ENCODE measurements around the gene BRMS1. TPM values are rescaled to one million over a fixed set of nuclear protein-coding genes. Genes with fewer than 3 reads are reported as not detected.
A peak's percentile ranks its signal among the peaks of the same experiment; 100 is the strongest.

The BRMS1 gene
- total RNA-seq, 1 donor from 2014 or later: 17.6 TPM

- DNase-seq: no peak
Observed at GRCh38 chr11:66302656-66303055, 42.2 kb downstream of the BRMS1 start.

GRCh38 chr11:66299186-66299585 lies 45.7 kb downstream of the BRMS1 start:
- DNase-seq: no peak

DNA sequence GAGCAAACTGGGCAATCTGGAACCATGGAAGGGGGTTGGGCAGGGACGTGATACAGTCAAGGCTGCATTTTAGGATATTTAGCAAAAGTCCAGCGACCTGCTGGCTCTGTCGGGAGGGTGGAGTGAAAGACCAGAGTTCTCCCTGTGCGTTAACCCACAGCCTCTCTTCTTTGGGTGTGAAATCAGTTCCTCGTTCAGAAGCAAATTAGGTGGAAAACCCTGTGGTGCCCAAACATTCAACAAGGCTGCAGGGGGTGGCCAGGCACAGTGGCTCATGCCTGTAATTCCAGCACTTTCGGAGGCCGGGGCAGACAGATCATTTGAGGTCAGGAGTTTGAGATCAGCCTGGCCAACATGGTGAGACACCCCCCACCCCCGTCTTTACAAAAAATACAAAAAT lies 47.3 kb downstream of the BRMS1 start:
- DNase-seq: no peak

DNA sequence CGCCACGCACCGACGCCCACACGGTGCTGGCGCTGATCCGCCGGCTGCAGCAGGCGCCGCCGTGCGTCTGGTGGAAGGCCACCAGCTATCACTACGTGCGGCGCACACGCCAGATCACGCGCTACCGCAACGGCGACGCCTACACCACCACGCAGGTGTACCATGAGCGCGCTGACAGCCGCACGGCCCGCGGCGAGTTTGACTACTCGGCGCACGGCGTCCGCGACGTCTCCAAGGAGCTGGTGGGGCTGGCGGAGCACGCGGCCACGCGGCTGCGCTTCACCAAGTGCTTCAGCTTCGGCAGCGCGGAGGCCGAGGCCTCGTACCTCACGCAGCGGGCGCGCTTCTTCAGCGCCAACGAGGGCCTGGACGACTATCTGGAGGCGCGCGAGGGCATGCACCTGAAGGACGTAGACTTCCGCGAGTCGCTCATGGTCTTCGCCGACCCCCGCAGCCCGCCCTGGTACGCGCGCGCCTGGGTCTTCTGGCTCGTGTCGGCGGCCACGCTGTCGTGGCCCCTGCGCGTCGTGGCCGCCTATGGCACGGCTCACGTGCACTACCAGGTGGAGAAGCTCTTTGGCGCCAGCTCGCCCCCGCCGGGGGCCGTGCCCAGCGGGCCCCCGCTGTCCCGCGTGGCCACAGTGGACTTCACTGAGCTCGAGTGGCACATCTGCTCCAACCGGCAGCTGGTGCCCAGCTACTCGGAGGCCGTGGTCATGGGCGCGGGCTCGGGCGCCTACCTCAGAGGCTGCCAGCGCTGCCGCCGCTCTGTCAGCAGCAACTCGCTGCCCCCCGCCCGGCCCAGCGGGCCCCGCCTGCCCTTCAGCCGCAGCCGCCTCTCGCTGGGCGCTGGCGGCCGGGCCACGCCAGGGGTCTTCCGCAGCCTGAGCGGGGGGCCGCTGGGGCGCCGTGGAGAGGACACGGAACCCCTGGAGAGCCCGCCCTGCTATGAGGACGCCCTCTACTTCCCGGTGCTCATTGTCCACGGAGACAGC lies 50.0 kb downstream of the BRMS1 start:
- DNase-seq: no peak

- DNase-seq: no peak
Observed at GRCh38 chr11:66293777-66294625, 50.9 kb downstream of the BRMS1 start.

GRCh38 chr11:66293352-66293751 lies 51.6 kb downstream of the BRMS1 start:
- DNase-seq: no peak

- DNase-seq: no peak
Observed at GRCh38 chr11:66292543-66293332, 52.2 kb downstream of the BRMS1 start.

GRCh38 chr11:66291706-66292542 lies 53.0 kb downstream of the BRMS1 start, which contains the start of gene TMEM151A:
TSS of gene TMEM151A (plus strand) at chr11:66291894. CDS start at chr11:66292014, 120 bp downstream.
- no peak for DNase-seq

GRCh38 chr11:66291303-66291705 lies 53.6 kb downstream of the BRMS1 start:
- no peak for DNase-seq

GRCh38 chr11:66290330-66290621 lies 54.6 kb downstream of the BRMS1 start:
- no peak for DNase-seq

- no peak for DNase-seq
Observed at GRCh38 chr11:66289548-66290329, 55.2 kb downstream of the BRMS1 start.

DNA sequence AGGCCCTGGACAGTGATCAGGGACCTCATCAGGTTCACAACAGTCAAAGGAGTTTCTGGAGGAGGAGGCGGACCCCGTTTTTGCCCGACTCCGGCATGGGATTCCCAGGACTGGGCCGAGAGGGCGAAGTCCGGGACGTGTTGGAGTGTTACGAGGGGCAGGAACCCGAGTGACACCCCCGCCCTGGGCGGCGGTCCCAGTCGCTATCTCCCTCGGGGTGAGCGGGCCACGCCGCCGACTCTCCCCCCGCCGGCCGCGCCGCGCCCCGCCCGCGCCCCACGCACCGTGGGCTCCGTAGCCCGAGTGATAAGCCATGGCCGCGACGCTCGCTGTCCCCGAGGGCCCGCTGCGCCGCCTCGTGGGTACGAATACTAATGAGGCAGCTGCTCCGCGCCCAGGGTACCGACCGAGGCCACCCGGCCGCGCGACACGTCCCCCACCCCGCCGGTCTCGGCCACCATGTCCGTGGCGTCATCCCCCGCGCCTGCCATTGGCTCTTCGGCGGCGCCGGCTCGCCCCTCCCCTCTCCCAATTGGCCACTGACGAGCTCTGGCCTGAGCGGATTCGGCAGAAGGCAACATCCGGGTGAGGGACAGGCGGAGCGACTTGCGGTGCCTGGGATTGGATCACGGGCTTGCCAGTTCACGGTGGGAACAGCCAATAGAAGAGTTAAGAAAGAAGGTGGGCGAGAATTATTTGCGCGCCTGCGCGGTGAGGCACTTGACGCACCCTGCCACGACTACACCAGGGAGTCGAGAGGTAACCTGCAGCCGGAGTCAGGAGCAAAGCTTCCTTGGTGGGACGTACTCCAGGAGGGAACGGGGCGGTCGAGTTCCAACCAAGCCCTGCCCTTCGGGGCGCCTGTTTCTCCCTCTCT lies 56.0 kb downstream of the BRMS1 start, which contains the start of gene YIF1A:
Gene YIF1A (minus strand): TSS at position 473 of the 877 bp plus-strand sequence. CDS start 158 bp downstream, at position 315.
- DNase-seq: peak; percentile 99

DNA sequence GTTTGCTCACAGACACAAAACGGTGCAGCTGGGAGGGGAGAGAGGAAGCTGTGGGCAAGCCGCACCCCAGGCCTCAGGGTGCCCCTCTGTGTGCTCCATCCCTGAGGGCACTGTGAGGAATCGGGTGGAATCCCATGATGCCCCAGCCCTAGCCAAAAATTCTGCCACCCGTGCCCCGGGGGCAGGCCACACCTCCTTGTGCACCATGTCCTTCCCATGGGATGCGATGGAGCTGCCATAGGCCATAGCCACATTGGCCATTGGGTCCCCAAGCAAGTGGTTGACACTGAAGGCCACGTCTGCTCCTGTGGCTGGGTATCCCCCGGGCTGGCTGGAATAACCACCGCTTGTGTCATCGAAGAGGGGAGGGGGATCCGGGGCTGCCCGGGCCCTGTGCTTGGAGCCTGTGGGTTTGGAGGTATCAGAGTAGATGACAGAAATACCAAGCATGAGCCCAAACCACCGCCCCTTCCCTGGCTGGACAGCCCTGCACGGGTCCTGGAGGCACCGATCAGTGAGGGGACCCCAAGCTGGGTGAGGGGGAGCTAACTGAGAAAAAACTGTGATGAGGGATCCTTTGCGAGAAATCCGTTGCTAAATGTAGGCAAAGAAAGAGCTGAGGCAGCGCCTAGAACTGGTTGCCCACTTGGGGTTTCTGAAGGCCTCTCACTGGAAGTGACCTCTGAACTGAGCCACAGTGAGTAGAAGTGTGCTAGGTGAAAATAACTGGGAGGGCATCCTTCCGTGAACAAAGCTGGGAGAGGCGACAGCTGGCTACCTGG lies 56.8 kb downstream of the BRMS1 start:
- no peak for DNase-seq

Small RNA genes lying within 50 kb of the gene (small RNA-seq; reads per million reads assigned to genes)
- not detected for gene RF00017
- gene RNU1-84P: 0.23 reads per million

Other genes starting within 250 kb of the BRMS1 start
- 31.5 TPM for gene KLC2, start 87.4 kb downstream of the BRMS1 start, total RNA-seq
- gene RAB1B, start 76.5 kb downstream of the BRMS1 start, total RNA-seq: 28.9 TPM
- gene CNIH2, start 66.9 kb downstream of the BRMS1 start, total RNA-seq: 33.1 TPM
- gene YIF1A, start 56.0 kb downstream of the BRMS1 start, total RNA-seq: 32.4 TPM
- gene TMEM151A, start 53.2 kb downstream of the BRMS1 start, total RNA-seq: 6.4 TPM
- gene CD248, start 28.1 kb downstream of the BRMS1 start, total RNA-seq: 1.1 TPM
- 0.47 TPM for gene RIN1, start 8.7 kb downstream of the BRMS1 start, total RNA-seq
- 63.2 TPM for gene B4GAT1, start 2.5 kb upstream of the BRMS1 start, total RNA-seq
- gene SLC29A2, start 26.7 kb upstream of the BRMS1 start, total RNA-seq: 1.4 TPM
- 0.16 TPM for gene NPAS4, start 75.9 kb upstream of the BRMS1 start, total RNA-seq
- gene MRPL11, start 93.7 kb upstream of the BRMS1 start, total RNA-seq: 13.9 TPM
- 19.5 TPM for gene PELI3, start 121.8 kb upstream of the BRMS1 start, total RNA-seq
- 35.2 TPM for gene DPP3, start 135.3 kb upstream of the BRMS1 start, total RNA-seq
- 43.2 TPM for gene BBS1, start 165.5 kb upstream of the BRMS1 start, total RNA-seq
- gene ZDHHC24, start 200.9 kb upstream of the BRMS1 start, total RNA-seq: 5.1 TPM
- not detected for gene ACTN3, start 201.8 kb upstream of the BRMS1 start, total RNA-seq
- 39.1 TPM for gene CTSF, start 223.5 kb upstream of the BRMS1 start, total RNA-seq
- gene CCDC87, start 248.0 kb upstream of the BRMS1 start, total RNA-seq: 0.62 TPM
- gene CCS, start 248.1 kb upstream of the BRMS1 start, total RNA-seq: 22.0 TPM